HepG2 (cell line): ENCODE data around the gene ABT1. TPM values are rescaled to one million over a fixed set of nuclear protein-coding genes. Genes with fewer than 3 reads are reported as not detected.

ENCODE experiments used
- BORCS8-MEF2B ChIP-seq: sonication (generic); formaldehyde crosslinking; IDR thresholded peaks from 2 replicates; pipeline ENCODE4 v1.8.0; 2022; ENCODE audit warnings: mild to moderate bottlenecking, missing genetic modification reagents
- CREM ChIP-seq, 2 experiments: sonication (generic) in 1 of 2; formaldehyde crosslinking in 1 of 2; IDR thresholded peaks; 2 replicates each; pipeline versions ENCODE4 v1.4.0 to v1.6.1; 2016 to 2020; ENCODE audit warnings: antibody characterized with exemption in 1 of 2, mild to moderate bottlenecking in 1 of 2, missing genetic modification reagents in 1 of 2
- DNMT1 ChIP-seq: sonication (generic); formaldehyde crosslinking; IDR thresholded peaks from 2 replicates; pipeline ENCODE4 v1.5.1; 2020; ENCODE audit warnings: mild to moderate bottlenecking, missing genetic modification reagents
- KDM3A ChIP-seq: IDR thresholded peaks from 2 replicates; pipeline ENCODE4 v1.6.1; 2018; ENCODE audit warnings: low read depth, missing compliant biosample characterization
- NFYC ChIP-seq: IDR thresholded peaks from 2 replicates; pipeline ENCODE4 v1.6.1; 2016; ENCODE audit warnings: missing genetic modification reagents, missing compliant biosample characterization
- PTBP1 ChIP-seq: fragments of 200-400 bp; formaldehyde crosslinking; IDR thresholded peaks from 2 replicates; pipeline ENCODE4 v1.6.1; 2018; ENCODE audit warnings: low read length, low read depth; ENCODE audit not compliant: poor library complexity, severe bottlenecking
- TAF15 ChIP-seq: fragments of 200-400 bp; formaldehyde crosslinking; IDR thresholded peaks from one replicate; pipeline ENCODE4 v1.6.1; 2018; ENCODE audit warnings: mild to moderate bottlenecking, low read depth, low read length; ENCODE audit not compliant: poor library complexity, severe bottlenecking
- TBX2 ChIP-seq: sonication (generic); formaldehyde crosslinking; IDR thresholded peaks from 2 replicates; pipeline ENCODE4 v1.5.0; 2020; ENCODE audit warnings: missing genetic modification reagents, mild to moderate bottlenecking, borderline replicate concordance
- TOE1 ChIP-seq: sonication (generic); formaldehyde crosslinking; IDR thresholded peaks from 2 replicates; pipeline ENCODE4 v1.4.0; 2020; ENCODE audit warnings: mild to moderate bottlenecking, missing genetic modification reagents
- ZFP41 ChIP-seq: sonication (generic); formaldehyde crosslinking; IDR thresholded peaks from 2 replicates; pipeline ENCODE4 v1.4.0; 2020; ENCODE audit warnings: mild to moderate bottlenecking, missing genetic modification reagents, borderline replicate concordance
- ZMYM4 ChIP-seq: sonication (generic); formaldehyde crosslinking; IDR thresholded peaks from 2 replicates; pipeline ENCODE4 v1.8.1; 2023; ENCODE audit warnings: mild to moderate bottlenecking, missing genetic modification reagents
- ZNF17 ChIP-seq: sonication (generic); formaldehyde crosslinking; IDR thresholded peaks from 2 replicates; pipeline ENCODE4 v1.5.0; 2020; ENCODE audit warnings: mild to moderate bottlenecking, missing genetic modification reagents
- ZNF333 ChIP-seq: sonication (generic); formaldehyde crosslinking; IDR thresholded peaks from 2 replicates; pipeline ENCODE4 v1.4.0; 2020; ENCODE audit warnings: mild to moderate bottlenecking, missing genetic modification reagents, borderline replicate concordance
- ZNF430 ChIP-seq: sonication (generic); formaldehyde crosslinking; IDR thresholded peaks from 2 replicates; pipeline ENCODE4 v1.9.0; 2021; ENCODE audit warnings: mild to moderate bottlenecking, missing genetic modification reagents
- ZNF550 ChIP-seq: sonication (generic); formaldehyde crosslinking; IDR thresholded peaks from 2 replicates; pipeline ENCODE4 v1.4.0; 2020; ENCODE audit warnings: mild to moderate bottlenecking, missing genetic modification reagents, borderline replicate concordance
- ZNF670 ChIP-seq: sonication (generic); formaldehyde crosslinking; IDR thresholded peaks from 2 replicates; pipeline ENCODE4 v1.8.0; 2022; ENCODE audit warnings: mild to moderate bottlenecking, missing genetic modification reagents, borderline replicate concordance
- ZNF768 ChIP-seq: sonication (generic); formaldehyde crosslinking; IDR thresholded peaks from 2 replicates; pipeline ENCODE4 v1.4.0; 2020; ENCODE audit warnings: missing genetic modification reagents
- polyA plus RNA-seq, 8 experiments: library from polyadenylated mRNA; depleted of rRNA in 3 of 8; stranded (reverse) in 7 of 8; unstranded in 1 of 8; fragments of >200 nt; fragmentation: Illumina TruSeq in 4 of 8; extraction: Trizol in 4 of 8; gene quantifications; 2 replicates each; pipeline versions ENCODE4 v1.2.1 to v1.2.3, GENCODE V29; 2011 to 2016; ENCODE audit warnings: low read depth in 4 of 8, missing spikeins in 1 of 8, mixed read lengths in 1 of 8; ENCODE audit not compliant: insufficient read depth in 1 of 8
- total RNA-seq, 5 experiments: library from RNA; depleted of rRNA; stranded (reverse); fragments of >200 nt; fragmentation: Illumina TruSeq; extraction: Trizol; gene quantifications; 2 replicates each; pipeline ENCODE4 v1.2.3, GENCODE V29; 2016; ENCODE audit warnings: low read depth in 1 of 5
- TF ChIP-seq, protein P1 (sequence below): sonication (generic); formaldehyde crosslinking; IDR thresholded peaks from 2 replicates; pipeline ENCODE4 v1.4.0; 2020; ENCODE audit warnings: missing genetic modification reagents; ENCODE audit errors: not compliant biosample characterization
- TF ChIP-seq, protein P2 (sequence below): sonication (generic); formaldehyde crosslinking; IDR thresholded peaks from 2 replicates; pipeline ENCODE4 v1.4.0; 2020; ENCODE audit warnings: mild to moderate bottlenecking, missing genetic modification reagents
- TF ChIP-seq, protein P3 (sequence below): sonication (generic); formaldehyde crosslinking; IDR thresholded peaks from 2 replicates; pipeline ENCODE4 v1.8.0; 2022; ENCODE audit warnings: mild to moderate bottlenecking, missing genetic modification reagents
- TF ChIP-seq, protein P4 (sequence below): sonication (generic); formaldehyde crosslinking; IDR thresholded peaks from 2 replicates; pipeline ENCODE4 v1.8.0; 2023; ENCODE audit warnings: mild to moderate bottlenecking, missing genetic modification reagents
- TF ChIP-seq, protein P5 (sequence below): sonication (generic); formaldehyde crosslinking; IDR thresholded peaks from 2 replicates; pipeline ENCODE4 v1.4.0; 2020; ENCODE audit warnings: missing genetic modification reagents, borderline replicate concordance

The ABT1 gene
- total and polyA plus RNA-seq, 2 of the 13 experiments (the other 11 are each of a cell fraction or from before 2014, with no cell fraction given), result 38.4 TPM

DNA sequence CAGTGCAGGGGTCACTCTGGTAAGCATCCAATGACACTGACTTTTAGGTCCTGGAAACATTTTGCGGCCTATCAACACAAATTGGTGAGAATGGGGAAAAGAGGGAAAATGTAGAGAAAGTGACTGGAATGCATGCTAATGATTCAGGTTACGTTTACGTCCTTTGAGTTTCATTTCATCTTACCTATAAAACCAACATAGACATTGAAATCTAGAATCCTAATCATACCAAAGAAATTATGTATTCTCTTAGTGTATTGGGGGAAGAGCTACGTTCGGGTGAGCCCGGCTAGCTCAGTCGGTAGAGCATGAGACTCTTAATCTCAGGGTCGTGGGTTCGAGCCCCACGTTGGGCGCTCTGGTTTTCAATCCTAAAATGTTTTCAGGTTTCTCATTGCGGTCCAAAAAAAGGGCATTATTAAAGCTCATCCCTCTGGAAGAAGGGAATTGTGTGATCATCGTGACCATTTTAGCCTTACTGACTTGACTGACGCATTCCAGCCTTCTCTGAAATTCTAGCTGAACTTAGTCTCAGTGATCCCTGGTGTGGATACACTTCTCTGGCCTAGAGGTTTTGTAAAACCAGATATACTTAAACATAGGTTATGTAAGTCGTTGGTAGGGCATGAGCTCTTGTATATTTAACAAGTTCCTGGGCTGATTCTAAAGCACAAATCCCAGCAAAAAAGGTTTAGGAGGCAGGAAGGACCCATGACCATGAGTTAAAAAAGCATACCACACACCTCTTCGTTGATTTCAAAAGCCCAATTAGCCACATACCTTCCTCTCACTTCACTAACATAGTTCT is 40.3 kb upstream of the ABT1 start (continued):
- TF ChIP-seq ZNF670 (peak; percentile 76; the same call in 1 of the 2 replicates), TAF15 (no peak), ZMYM4 (CRISPR knock-in tag) (peak; percentile 84; the same call in 1 of the 2 replicates), ZNF333 (CRISPR knock-in tag) (no peak), DNMT1 (no peak), KDM3A (CRISPR knock-in tag) (peak; percentile 76; the same call in 1 of the 2 replicates), PTBP1 (no peak), ZNF17 (CRISPR knock-in tag) (no peak), CREM (IDR thresholded peaks at IDR 0.05) (no peak), CREM (CRISPR knock-in tag; IDR thresholded peaks at IDR 0.05) (no peak), ZNF430 (CRISPR knock-in tag) (0 out of 2 replicates have a peak, but pooled peaks have one; percentile 34), TBX2 (no peak), TOE1 (CRISPR knock-in tag) (peak; percentile 85; the same call in 1 of the 2 replicates), ZFP41 (no peak), BORCS8-MEF2B (CRISPR knock-in tag) (peak; percentile 73; the same call in 1 of the 2 replicates), ZNF768 (CRISPR knock-in tag) (no peak), ZNF550 (CRISPR knock-in tag) (no peak), NFYC (CRISPR knock-in tag) (no peak)
- TF ChIP-seq, protein P1, sequence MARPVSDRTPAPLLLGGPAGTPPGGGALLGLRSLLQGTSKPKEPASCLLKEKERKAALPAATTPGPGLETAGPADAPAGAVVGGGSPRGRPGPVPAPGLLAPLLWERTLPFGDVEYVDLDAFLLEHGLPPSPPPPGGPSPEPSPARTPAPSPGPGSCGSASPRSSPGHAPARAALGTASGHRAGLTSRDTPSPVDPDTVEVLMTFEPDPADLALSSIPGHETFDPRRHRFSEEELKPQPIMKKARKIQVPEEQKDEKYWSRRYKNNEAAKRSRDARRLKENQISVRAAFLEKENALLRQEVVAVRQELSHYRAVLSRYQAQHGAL (CRISPR knock-in tag), result peak; percentile 32
- TF ChIP-seq, protein P2, sequence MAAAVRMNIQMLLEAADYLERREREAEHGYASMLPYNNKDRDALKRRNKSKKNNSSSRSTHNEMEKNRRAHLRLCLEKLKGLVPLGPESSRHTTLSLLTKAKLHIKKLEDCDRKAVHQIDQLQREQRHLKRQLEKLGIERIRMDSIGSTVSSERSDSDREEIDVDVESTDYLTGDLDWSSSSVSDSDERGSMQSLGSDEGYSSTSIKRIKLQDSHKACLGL (CRISPR knock-in tag), result no peak
- TF ChIP-seq, protein P3, sequence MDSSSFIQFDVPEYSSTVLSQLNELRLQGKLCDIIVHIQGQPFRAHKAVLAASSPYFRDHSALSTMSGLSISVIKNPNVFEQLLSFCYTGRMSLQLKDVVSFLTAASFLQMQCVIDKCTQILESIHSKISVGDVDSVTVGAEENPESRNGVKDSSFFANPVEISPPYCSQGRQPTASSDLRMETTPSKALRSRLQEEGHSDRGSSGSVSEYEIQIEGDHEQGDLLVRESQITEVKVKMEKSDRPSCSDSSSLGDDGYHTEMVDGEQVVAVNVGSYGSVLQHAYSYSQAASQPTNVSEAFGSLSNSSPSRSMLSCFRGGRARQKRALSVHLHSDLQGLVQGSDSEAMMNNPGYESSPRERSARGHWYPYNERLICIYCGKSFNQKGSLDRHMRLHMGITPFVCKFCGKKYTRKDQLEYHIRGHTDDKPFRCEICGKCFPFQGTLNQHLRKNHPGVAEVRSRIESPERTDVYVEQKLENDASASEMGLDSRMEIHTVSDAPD (CRISPR knock-in tag), result 0 out of 2 replicates have a peak, but pooled peaks have one; percentile 62
- TF ChIP-seq, protein P4, sequence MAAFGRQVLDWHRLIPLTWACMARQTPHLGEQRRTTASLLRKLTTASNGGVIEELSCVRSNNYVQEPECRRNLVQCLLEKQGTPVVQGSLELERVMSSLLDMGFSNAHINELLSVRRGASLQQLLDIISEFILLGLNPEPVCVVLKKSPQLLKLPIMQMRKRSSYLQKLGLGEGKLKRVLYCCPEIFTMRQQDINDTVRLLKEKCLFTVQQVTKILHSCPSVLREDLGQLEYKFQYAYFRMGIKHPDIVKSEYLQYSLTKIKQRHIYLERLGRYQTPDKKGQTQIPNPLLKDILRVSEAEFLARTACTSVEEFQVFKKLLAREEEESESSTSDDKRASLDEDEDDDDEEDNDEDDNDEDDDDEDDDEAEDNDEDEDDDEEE (CRISPR knock-in tag), result no peak
- TF ChIP-seq, protein P5, sequence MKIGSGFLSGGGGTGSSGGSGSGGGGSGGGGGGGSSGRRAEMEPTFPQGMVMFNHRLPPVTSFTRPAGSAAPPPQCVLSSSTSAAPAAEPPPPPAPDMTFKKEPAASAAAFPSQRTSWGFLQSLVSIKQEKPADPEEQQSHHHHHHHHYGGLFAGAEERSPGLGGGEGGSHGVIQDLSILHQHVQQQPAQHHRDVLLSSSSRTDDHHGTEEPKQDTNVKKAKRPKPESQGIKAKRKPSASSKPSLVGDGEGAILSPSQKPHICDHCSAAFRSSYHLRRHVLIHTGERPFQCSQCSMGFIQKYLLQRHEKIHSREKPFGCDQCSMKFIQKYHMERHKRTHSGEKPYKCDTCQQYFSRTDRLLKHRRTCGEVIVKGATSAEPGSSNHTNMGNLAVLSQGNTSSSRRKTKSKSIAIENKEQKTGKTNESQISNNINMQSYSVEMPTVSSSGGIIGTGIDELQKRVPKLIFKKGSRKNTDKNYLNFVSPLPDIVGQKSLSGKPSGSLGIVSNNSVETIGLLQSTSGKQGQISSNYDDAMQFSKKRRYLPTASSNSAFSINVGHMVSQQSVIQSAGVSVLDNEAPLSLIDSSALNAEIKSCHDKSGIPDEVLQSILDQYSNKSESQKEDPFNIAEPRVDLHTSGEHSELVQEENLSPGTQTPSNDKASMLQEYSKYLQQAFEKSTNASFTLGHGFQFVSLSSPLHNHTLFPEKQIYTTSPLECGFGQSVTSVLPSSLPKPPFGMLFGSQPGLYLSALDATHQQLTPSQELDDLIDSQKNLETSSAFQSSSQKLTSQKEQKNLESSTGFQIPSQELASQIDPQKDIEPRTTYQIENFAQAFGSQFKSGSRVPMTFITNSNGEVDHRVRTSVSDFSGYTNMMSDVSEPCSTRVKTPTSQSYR (CRISPR knock-in tag), result peak; percentile 31; the same call in 1 of the 2 replicates
